Neural progenitor cell (in vitro differentiated cells): ENCODE results near the gene DYNLT5.

Source experiments
- CTCF ChIP-seq: fragments of 200-600 bp; sonication (generic); IDR thresholded peaks from 2 replicates; pipeline ENCODE4 v1.5.1; 2017; ENCODE audit warnings: antibody characterized with exemption, mild to moderate bottlenecking
- EZH2 ChIP-seq: fragments of 200-600 bp; sonication (generic); IDR thresholded peaks from 2 replicates; pipeline ENCODE4 v1.6.1; 2017; ENCODE audit warnings: antibody characterized with exemption, mild to moderate bottlenecking, moderate library complexity

- no peak for TF ChIP-seq CTCF
- no peak for TF ChIP-seq EZH2
These were observed 28.3 kb upstream of the DYNLT5 start for GRCh38 chr1:66723985-66724384.
